ENCODE results near the gene TRIM47.

TRIM47 gene

DNA sequence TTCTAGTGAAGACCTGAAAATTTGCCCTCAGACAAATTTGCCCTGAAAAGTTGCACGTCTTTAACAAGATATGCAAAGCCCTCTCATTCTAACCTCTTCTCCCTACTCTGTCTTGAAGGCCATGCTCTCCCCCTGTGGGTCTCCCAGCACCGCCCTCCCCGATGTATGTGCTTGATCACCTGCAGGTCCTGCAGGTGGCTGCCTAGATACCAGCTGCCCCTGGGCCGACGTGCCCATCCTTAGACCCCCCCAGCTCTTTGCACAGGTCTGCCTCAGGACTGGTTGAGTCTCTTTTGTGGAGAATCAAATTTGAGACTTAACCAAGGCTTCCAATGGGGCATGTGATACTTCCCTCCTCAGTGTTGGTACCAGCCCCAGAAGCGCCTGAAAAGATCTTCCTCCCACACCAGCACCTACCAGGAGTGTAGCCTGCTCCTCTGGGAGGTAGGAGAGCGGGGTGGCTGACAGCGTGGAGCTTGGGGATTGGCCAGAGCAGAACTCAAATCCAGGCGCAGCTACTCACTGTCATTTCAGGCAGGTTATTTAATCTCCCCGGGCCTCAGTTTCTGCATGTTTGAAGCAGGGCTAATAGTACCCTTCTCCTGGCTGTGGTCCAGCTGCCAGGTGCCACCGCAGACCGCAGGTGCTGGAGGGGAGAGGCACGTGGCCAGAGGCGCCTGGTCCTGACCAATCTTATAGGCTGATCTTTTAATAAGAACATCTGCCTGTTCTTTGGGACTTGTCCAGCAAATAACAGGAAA, 30.9 kb upstream of the TRIM47 start:
- no peak for DNase-seq (ENCODE audit: low spot score)
- in situ Hi-C loops (cut with MboI; ENCODE audit: low sequenced_read_pairs, unreplicated experiment), result loop anchor here (25.0 kb wide), 1 partner anchor 378 kb away; no protein-coding TSS in a partner anchor
- TF ChIP-seq, protein P1, sequence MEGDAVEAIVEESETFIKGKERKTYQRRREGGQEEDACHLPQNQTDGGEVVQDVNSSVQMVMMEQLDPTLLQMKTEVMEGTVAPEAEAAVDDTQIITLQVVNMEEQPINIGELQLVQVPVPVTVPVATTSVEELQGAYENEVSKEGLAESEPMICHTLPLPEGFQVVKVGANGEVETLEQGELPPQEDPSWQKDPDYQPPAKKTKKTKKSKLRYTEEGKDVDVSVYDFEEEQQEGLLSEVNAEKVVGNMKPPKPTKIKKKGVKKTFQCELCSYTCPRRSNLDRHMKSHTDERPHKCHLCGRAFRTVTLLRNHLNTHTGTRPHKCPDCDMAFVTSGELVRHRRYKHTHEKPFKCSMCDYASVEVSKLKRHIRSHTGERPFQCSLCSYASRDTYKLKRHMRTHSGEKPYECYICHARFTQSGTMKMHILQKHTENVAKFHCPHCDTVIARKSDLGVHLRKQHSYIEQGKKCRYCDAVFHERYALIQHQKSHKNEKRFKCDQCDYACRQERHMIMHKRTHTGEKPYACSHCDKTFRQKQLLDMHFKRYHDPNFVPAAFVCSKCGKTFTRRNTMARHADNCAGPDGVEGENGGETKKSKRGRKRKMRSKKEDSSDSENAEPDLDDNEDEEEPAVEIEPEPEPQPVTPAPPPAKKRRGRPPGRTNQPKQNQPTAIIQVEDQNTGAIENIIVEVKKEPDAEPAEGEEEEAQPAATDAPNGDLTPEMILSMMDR (IDR thresholded peaks at IDR 0.05; ENCODE audit: borderline replicate concordance, control extremely low read depth, extremely low read depth, insufficient read depth, missing control alignments), result no peak

DNA sequence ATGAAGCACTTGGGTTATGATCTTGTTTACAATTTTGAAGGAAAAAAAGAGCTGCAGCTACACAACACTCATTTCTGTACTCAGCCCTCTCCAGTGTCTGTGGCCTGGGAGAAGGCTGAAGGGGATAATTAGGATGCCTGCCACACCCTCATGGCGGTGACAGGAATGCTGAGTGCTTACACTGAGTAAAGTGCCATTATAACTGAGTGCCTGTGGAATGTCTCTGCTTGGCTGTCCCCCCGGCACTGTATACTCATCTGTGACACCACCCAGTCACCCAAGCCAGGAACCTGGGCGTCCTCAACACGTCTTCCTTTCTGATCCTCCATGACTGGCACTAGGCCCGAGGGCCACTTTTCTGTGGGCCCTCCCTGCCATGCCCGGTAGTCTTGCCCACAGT, 29.8 kb upstream of the TRIM47 start:
- in situ Hi-C loops (cut with MboI; ENCODE audit: low sequenced_read_pairs, unreplicated experiment), result loop anchor here (25.0 kb wide), 1 partner anchor 379 kb away; no protein-coding TSS in a partner anchor
- TF ChIP-seq, protein P1 (IDR thresholded peaks at IDR 0.05; ENCODE audit: borderline replicate concordance, control extremely low read depth, extremely low read depth, insufficient read depth, missing control alignments), result no peak
- DNase-seq (ENCODE audit: low spot score), result no peak

DNA sequence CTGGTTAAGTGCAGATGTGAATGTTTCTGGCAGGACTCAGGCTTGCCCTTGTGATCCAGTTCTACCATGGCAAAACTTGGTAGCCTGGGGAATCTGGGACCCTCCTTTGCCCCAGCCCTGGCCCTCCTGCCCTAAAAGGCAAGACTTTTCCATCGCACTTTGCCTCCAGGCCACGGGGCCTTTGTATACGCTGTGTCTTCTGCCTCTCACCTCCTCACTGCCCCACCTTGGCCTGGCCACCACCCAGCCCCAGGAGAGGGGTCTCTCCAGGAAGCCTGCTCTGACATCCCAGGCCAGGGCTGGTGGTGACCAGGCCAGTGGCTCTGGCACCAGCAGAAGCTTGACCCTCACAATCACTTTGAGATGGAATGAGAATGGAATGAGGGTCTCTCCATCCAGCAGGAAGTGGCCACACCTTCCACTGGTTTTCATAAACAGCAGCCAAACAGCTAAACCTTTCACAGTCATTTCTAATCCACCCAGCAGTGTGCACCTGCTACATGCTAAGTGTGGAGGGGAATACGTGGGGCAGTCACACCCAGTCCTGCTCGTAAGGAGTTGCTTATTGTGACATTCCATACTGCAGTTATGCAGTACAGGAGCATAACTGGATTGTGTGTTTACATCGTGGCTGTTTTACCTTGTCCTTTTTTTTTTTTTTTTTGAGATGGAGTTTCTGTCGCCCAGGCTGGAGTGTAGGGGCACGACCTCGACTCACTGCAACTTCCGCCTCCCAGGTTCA, 27.9 kb upstream of the TRIM47 start:
- TF ChIP-seq, protein P1 (IDR thresholded peaks at IDR 0.05; ENCODE audit: borderline replicate concordance, control extremely low read depth, extremely low read depth, insufficient read depth, missing control alignments), result no peak
- in situ Hi-C loops (cut with MboI; ENCODE audit: low sequenced_read_pairs, unreplicated experiment), result loop anchor here (25.0 kb wide), 1 partner anchor 381 kb away; no protein-coding TSS in a partner anchor
- no peak for DNase-seq (ENCODE audit: low spot score)

DNA sequence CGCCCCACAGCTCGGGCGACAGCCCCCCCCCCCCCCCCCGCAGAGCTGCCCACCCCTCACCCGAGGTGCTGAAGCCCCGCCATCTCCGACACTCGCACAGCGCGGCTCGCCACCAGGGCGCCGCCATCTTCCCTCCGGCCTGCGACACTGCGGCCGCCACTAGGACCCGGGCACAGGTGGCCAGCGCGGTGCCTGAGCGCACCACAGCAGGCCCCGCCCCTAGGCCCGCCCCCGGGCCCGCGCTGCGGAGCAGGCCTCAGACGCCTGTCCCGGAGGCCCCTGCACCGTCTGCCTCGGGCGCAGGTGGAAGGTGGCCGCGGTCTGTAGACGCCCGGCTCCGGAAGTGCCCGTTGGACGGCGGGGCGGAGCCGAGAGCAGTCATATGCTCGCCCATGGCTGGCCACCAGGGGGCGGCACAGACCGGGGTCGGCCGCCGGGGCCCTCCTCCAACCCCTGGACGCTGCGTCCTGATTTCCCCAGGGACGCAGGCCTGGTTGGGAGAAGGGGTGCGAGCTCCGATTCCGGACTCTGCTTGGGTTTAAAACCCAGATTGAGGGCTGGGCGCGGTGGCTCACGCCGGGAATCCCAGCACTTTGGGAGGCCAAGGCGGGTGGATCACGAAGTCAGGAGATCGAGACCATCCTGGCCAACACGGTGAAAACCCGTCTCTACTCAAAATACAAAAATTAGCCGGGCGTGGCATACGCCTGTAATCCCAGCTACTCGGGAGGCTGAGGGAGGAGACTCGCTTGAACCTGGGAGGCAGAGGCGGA, 26.6 kb upstream of the TRIM47 start, which contains the start of gene MRPL38:
Gene MRPL38, minus strand, starts transcription at position 136 of the 773 bp plus-strand sequence. Its CDS starts 9 bp downstream, at position 127.
- DNase-seq (ENCODE audit: low spot score), result peak; percentile 99
- in situ Hi-C loops (cut with MboI; ENCODE audit: low sequenced_read_pairs, unreplicated experiment), result loop anchor here (25.0 kb wide), 1 partner anchor 382 kb away; no protein-coding TSS in a partner anchor
- TF ChIP-seq, protein P1 (IDR thresholded peaks at IDR 0.05; ENCODE audit: borderline replicate concordance, control extremely low read depth, extremely low read depth, insufficient read depth, missing control alignments), result peak; percentile 94

DNA sequence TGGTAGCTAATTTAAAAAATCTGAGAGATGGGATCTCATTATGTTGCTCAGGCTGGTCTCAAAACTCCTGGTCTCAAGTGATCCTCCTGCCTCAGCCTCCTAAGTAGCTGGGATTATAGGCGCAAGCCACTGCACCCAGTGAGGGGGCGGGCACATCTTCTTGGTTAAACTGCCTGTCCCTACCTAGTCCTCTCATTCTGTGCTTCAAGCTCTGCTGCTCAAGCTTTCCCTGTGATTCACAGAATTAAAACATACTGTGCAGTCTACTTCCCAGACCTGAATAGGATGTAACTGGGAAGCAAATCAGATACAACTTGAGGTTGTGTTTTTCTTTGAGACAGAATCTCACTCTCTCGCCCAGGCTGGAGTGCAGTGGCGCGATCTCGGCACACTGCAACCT, 24.0 kb upstream of the TRIM47 start:
- TF ChIP-seq, protein P1 (IDR thresholded peaks at IDR 0.05; ENCODE audit: borderline replicate concordance, control extremely low read depth, extremely low read depth, insufficient read depth, missing control alignments), result no peak
- DNase-seq (ENCODE audit: low spot score), result no peak
- in situ Hi-C loops (cut with MboI; ENCODE audit: low sequenced_read_pairs, unreplicated experiment), result loop anchor here (25.0 kb wide), 1 partner anchor 385 kb away; no protein-coding TSS in a partner anchor

DNA sequence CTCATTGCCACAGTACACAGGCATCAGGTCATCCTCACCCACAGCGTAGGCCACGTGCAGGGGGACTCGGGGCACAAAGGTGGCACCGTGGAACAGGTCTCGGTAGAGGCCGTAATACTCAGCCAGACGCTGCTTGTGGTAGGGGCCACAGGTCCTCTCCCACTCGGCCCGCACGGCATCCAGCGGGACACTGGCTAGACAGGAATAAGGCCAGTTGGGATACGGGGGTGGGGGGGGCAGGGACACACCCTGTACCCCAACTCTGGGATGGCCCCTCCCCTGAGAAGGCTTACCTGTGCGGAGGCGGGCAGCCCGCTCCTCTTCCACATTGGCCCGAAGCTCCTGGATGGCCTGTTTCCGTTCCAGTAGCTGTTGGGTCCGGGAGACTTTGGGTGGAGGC, 23.3 kb upstream of the TRIM47 start:
- no peak for DNase-seq (ENCODE audit: low spot score)
- TF ChIP-seq, protein P1 (IDR thresholded peaks at IDR 0.05; ENCODE audit: borderline replicate concordance, control extremely low read depth, extremely low read depth, insufficient read depth, missing control alignments), result no peak
- in situ Hi-C loops (cut with MboI; ENCODE audit: low sequenced_read_pairs, unreplicated experiment), result loop anchor here (25.0 kb wide), 1 partner anchor 386 kb away; no protein-coding TSS in a partner anchor
